Retina (tissue), 1 donor: ENCODE measurements around the gene CD8B.
"Not testable (repeated sequence)": the region's sequence is repeated elsewhere in the genome, so short reads cannot be mapped to it uniquely, and the experiment has no call there.

ENCODE experiments used
- DNase-seq: peaks from one replicate; pipeline ENCODE4 v3.0.0-alpha.2; 2016

The CD8B gene

GRCh38 chr2:86861628-86862379 is at the start of gene CD8B:
Gene CD8B (minus strand): TSS chr2:86861886. CDS start chr2:86861865, 21 bp downstream.
- peak; percentile 28 for DNase-seq

- not testable (repeated sequence) for DNase-seq
These were observed 44.2 kb upstream of the CD8B start for GRCh38 chr2:86905868-86906267.

- not testable (repeated sequence) for DNase-seq
These were observed 39.0 kb upstream of the CD8B start for GRCh38 chr2:86900687-86901086.

GRCh38 chr2:86886026-86886425 is 24.3 kb upstream of the CD8B start:
- DNase-seq = not testable (repeated sequence)

GRCh38 chr2:86882865-86883264 is 21.2 kb upstream of the CD8B start:
- DNase-seq = not testable (repeated sequence)

- DNase-seq = not testable (repeated sequence)
These were observed 20.5 kb upstream of the CD8B start for GRCh38 chr2:86882118-86882665.

- DNase-seq = not testable (repeated sequence)
These were observed 17.3 kb upstream of the CD8B start for GRCh38 chr2:86878986-86879385.

- not testable (repeated sequence) for DNase-seq
These were observed 9.3 kb upstream of the CD8B start for GRCh38 chr2:86870941-86871340.

- not testable (repeated sequence) for DNase-seq
These were observed 7.3 kb upstream of the CD8B start for GRCh38 chr2:86868895-86869468.

- DNase-seq = peak; percentile 13
These were observed 656 bp upstream of the CD8B start for GRCh38 chr2:86862380-86862703.

- DNase-seq = peak; percentile 9
These were observed 511 bp downstream of the CD8B start for GRCh38 chr2:86861175-86861574.

GRCh38 chr2:86860573-86860972 is 1.1 kb downstream of the CD8B start:
- DNase-seq = not testable (repeated sequence)

GRCh38 chr2:86857688-86858087 is 4.0 kb downstream of the CD8B start:
- not testable (repeated sequence) for DNase-seq

GRCh38 chr2:86856498-86856897 is 5.2 kb downstream of the CD8B start:
- DNase-seq = not testable (repeated sequence)

- not testable (repeated sequence) for DNase-seq
These were observed 5.7 kb downstream of the CD8B start for GRCh38 chr2:86855981-86856380.

GRCh38 chr2:86851581-86851980 is 10.1 kb downstream of the CD8B start:
- not testable (repeated sequence) for DNase-seq

- not testable (repeated sequence) for DNase-seq
These were observed 19.0 kb downstream of the CD8B start for GRCh38 chr2:86842607-86843234.

GRCh38 chr2:86841330-86841729 is 20.4 kb downstream of the CD8B start:
- not testable (repeated sequence) for DNase-seq

GRCh38 chr2:86839871-86840548 is 21.7 kb downstream of the CD8B start:
- not testable (repeated sequence) for DNase-seq

GRCh38 chr2:86839455-86839854 is 22.2 kb downstream of the CD8B start:
- DNase-seq = not testable (repeated sequence)

GRCh38 chr2:86837714-86838113 is 24.0 kb downstream of the CD8B start:
- DNase-seq = not testable (repeated sequence)

- DNase-seq = not testable (repeated sequence)
These were observed 24.6 kb downstream of the CD8B start for GRCh38 chr2:86836915-86837695.
